Caco-2 (cell line): ENCODE results near the gene MYO5C. TPM values are rescaled to one million over a fixed set of nuclear protein-coding genes. Genes with fewer than 3 reads are reported as not detected.

Experiments used
- BruUV-seq: library from RNA; stranded (reverse); fragments of 400-500 nt; replicated peaks from 2 replicates; lab custom pipeline; 2021; lab: Mats Ljungman, UMichigan
- CTCF ChIA-PET: fragments of 300-600 bp; sonication (Branson Sonifier 250); formaldehyde crosslinking; loops from one replicate; lab custom pipeline; 2022; ENCODE audit warnings: antibody characterized with exemption; lab: Charles Lee
- POLR2A ChIA-PET: fragments of 300-600 bp; sonication (Branson Sonifier 250); formaldehyde crosslinking; loops from one replicate; lab custom pipeline; 2022; ENCODE audit warnings: antibody characterized with exemption; lab: Charles Lee
- DNase-seq, 2 experiments: peaks; one replicate each; pipeline versions ENCODE4 v3.0.0 to v3.0.0-alpha.2; 2020 to 2022
- H3K27me3 ChIP-seq: replicated peaks from 2 replicates; pipeline ENCODE4 v1.6.0; 2011; ENCODE audit warnings: low read length; ENCODE audit not compliant: control insufficient read depth, insufficient read depth
- H3K36me3 ChIP-seq: 2 replicates; pipeline ENCODE4 v1.5.1; 2011; ENCODE audit warnings: low read length; ENCODE audit not compliant: control insufficient read depth, insufficient read depth
- H3K4me1 ChIP-seq: fragments of 250-450 bp; sonication (Bioruptor Pico); 2 replicates; pipeline ENCODE4 v1.5.1; 2020; ENCODE audit warnings: mild to moderate bottlenecking
- H3K4me3 ChIP-seq: 2 replicates; pipeline ENCODE4 v1.5.1; 2011; ENCODE audit warnings: low read depth, mild to moderate bottlenecking, control low read depth, low read length
- H3K9me3 ChIP-seq: fragments of 250-450 bp; sonication (Bioruptor Pico); 2 replicates; pipeline ENCODE4 v1.5.1; 2020; ENCODE audit warnings: mild to moderate bottlenecking, moderate library complexity
- H3K27ac Mint-ChIP-seq: one replicate; pipeline ENCODE4 v1.8.0; 2022; ENCODE audit warnings: mixed read lengths; ENCODE audit not compliant: unreplicated experiment
- H3K27me3 Mint-ChIP-seq: one replicate; pipeline ENCODE4 v1.8.0; 2022; ENCODE audit warnings: mixed read lengths; ENCODE audit not compliant: insufficient read depth, unreplicated experiment
- H3K36me3 Mint-ChIP-seq: one replicate; pipeline ENCODE4 v1.8.0; 2022; ENCODE audit warnings: mild to moderate bottlenecking, mixed read lengths; ENCODE audit not compliant: insufficient read depth, unreplicated experiment
- H3K4me1 Mint-ChIP-seq: one replicate; pipeline ENCODE4 v1.8.0; 2022; ENCODE audit warnings: low read depth, mixed read lengths; ENCODE audit not compliant: unreplicated experiment
- H3K4me3 Mint-ChIP-seq: one replicate; pipeline ENCODE4 v1.8.0; 2022; ENCODE audit warnings: mild to moderate bottlenecking, moderate library complexity, mixed read lengths; ENCODE audit not compliant: unreplicated experiment
- H3K9me3 Mint-ChIP-seq: one replicate; pipeline ENCODE4 v1.8.0; 2022; ENCODE audit warnings: mixed read lengths; ENCODE audit not compliant: unreplicated experiment
- intact Hi-C: fragments of 100-400 bp; cut with micrococcal nuclease; formaldehyde crosslinking; loops from one replicate; pipeline ENCODE4 v1.10.0; 2022; ENCODE audit not compliant: unreplicated experiment
- microRNA-seq: library from miRNA; unstranded; fragments of <30 nt; microRNA quantifications from one replicate; pipeline ENCODE4 v1.2.0, GENCODE V29; 2022
- total RNA-seq: library from RNA; stranded (reverse); gene quantifications from 2 replicates; pipeline ENCODE4 v1.2.3, GENCODE V29; 2022
- TF ChIP-seq, protein P1 (sequence below), 2 experiments: fragments of 200-600 bp in 1 of 2; IDR thresholded peaks; 1 replicate in 1 of 2; 2 replicates in 1 of 2; pipeline versions ENCODE4 v1.5.1 to v1.8.0; 2011 to 2022; ENCODE audit warnings: antibody characterized with exemption in 1 of 2, control low read depth in 1 of 2, inconsistent platforms in 1 of 2, low read depth in 1 of 2, low read length in 1 of 2, mild to moderate bottlenecking in 1 of 2, moderate library complexity in 1 of 2; ENCODE audit not compliant: insufficient read depth in 1 of 2, severe bottlenecking in 1 of 2, unreplicated experiment in 1 of 2

MYO5C gene
- total RNA-seq, 1 experiment from 2014 or later, result 33.5 TPM

DNA sequence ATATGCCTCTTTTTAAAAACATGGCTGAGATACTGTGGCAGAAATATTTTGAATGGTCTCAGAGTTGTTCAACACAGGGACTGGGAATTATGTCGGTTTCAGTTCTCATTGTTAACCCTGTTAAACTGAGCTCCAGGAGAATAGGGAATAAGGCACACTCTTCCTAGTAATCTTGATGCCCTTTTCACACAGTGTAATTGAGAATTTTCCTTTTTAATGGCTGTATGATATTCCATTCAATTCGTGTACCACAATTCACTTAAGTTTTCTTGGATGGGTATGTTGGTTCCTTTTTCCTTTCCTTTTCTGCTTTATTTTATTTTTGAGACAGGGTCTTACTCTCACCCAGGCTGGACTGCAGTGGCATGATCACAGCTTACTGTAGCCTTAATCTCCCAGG, 149.3 kb downstream of the MYO5C start:
- H3K36me3 ChIP-seq, result no peaks in the 10 kb centered on the region
- Mint-ChIP-seq H3K27me3 (no peaks in the 10 kb centered on the region), H3K9me3 (no peaks in the 10 kb centered on the region), H3K36me3 (peaks cover 7% of the 10 kb centered on the region), H3K4me3 (no peak overlapping the region), H3K4me1 (no peaks in the 10 kb centered on the region), H3K27ac (no peak overlapping the region)
- CTCF ChIA-PET, result no interaction called here
- POLR2A ChIA-PET, result no interaction called here
- no peak for DNase-seq
- peaks cover 4% of the 10 kb centered on the region; the same call in 1 of the 2 replicates for H3K9me3 ChIP-seq
- intact Hi-C loops, result no loop called here
- no peak overlapping the region for H3K4me3 ChIP-seq
- TF ChIP-seq, protein P1, sequence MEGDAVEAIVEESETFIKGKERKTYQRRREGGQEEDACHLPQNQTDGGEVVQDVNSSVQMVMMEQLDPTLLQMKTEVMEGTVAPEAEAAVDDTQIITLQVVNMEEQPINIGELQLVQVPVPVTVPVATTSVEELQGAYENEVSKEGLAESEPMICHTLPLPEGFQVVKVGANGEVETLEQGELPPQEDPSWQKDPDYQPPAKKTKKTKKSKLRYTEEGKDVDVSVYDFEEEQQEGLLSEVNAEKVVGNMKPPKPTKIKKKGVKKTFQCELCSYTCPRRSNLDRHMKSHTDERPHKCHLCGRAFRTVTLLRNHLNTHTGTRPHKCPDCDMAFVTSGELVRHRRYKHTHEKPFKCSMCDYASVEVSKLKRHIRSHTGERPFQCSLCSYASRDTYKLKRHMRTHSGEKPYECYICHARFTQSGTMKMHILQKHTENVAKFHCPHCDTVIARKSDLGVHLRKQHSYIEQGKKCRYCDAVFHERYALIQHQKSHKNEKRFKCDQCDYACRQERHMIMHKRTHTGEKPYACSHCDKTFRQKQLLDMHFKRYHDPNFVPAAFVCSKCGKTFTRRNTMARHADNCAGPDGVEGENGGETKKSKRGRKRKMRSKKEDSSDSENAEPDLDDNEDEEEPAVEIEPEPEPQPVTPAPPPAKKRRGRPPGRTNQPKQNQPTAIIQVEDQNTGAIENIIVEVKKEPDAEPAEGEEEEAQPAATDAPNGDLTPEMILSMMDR (IDR thresholded peaks at IDR 0.05; ENCODE audit: insufficient read depth in 1 of 2, low read depth in 1 of 2, low read length in 1 of 2, severe bottlenecking in 1 of 2, unreplicated experiment in 1 of 2), result no peak
- BruUV-seq, result no TSS peak
- no peaks in the 10 kb centered on the region for H3K4me1 ChIP-seq
- no peaks in the 10 kb centered on the region for H3K27me3 ChIP-seq

DNA sequence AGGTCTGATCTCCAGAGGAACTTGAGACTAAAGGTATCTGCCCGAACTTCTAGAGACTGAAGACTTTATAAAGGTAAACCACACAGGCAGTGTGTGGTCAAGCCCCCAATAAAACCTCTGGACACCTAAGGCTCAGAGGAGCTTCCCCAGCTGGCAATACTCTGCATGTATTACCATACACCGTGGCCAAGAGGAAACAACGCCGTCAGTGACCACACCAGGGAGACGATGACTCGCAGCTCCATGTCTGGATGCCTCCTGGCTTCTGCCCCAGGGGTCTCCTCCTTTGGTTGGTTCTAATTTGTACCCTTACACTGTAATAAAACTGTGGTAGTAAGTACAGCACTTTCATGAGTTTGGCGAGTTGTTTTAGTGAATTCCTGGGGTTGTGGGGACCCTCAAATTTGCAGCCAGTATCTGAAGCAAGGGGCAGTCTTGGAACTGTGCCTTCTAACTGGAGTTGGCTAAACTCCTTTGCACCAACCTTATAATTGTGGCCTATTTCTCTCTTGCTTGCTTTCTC, 150.9 kb downstream of the MYO5C start:
- no peaks in the 10 kb centered on the region for H3K4me1 ChIP-seq
- Mint-ChIP-seq H3K27ac (no peak overlapping the region), H3K36me3 (peaks cover 7% of the 10 kb centered on the region), H3K4me1 (no peaks in the 10 kb centered on the region), H3K9me3 (no peaks in the 10 kb centered on the region), H3K27me3 (no peaks in the 10 kb centered on the region), H3K4me3 (no peak overlapping the region)
- no peaks in the 10 kb centered on the region for H3K36me3 ChIP-seq
- intact Hi-C loops, result no loop called here
- TF ChIP-seq, protein P1 (IDR thresholded peaks at IDR 0.05; ENCODE audit: insufficient read depth in 1 of 2, low read depth in 1 of 2, low read length in 1 of 2, severe bottlenecking in 1 of 2, unreplicated experiment in 1 of 2), result no peak
- CTCF ChIA-PET, result no interaction called here
- H3K9me3 ChIP-seq, result peaks cover 4% of the 10 kb centered on the region; the same call in 1 of the 2 replicates
- no TSS peak for BruUV-seq
- DNase-seq, result no peak
- POLR2A ChIA-PET, result no interaction called here
- H3K27me3 ChIP-seq, result no peaks in the 10 kb centered on the region
- no peak overlapping the region for H3K4me3 ChIP-seq

DNA sequence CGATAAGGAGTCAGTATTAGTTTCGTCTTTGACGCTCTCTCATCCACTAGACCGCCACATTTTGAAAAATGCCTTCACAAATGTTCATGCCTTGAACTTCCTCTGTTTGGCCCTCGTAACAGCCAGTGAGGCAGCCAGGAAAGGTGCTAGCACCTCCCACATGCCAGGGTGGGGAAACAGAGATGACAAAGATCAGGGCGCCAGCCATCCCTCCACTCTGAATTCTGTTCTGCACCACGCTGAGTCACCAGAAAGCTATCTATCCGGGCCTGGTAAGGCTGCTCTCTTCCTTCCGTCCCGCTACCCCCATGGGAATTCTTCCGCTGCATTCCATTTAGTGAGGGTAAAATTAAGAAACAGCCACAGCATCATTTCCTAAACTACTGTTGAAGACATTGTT, 151.7 kb downstream of the MYO5C start:
- intact Hi-C loops, result no loop called here
- Mint-ChIP-seq H3K9me3 (no peaks in the 10 kb centered on the region), H3K36me3 (peaks cover 7% of the 10 kb centered on the region), H3K4me3 (no peak overlapping the region), H3K27ac (no peak overlapping the region), H3K27me3 (no peaks in the 10 kb centered on the region), H3K4me1 (no peaks in the 10 kb centered on the region)
- TF ChIP-seq, protein P1 (IDR thresholded peaks at IDR 0.05; ENCODE audit: insufficient read depth in 1 of 2, low read depth in 1 of 2, low read length in 1 of 2, severe bottlenecking in 1 of 2, unreplicated experiment in 1 of 2), result no peak
- H3K27me3 ChIP-seq, result no peaks in the 10 kb centered on the region
- H3K4me1 ChIP-seq, result no peaks in the 10 kb centered on the region
- CTCF ChIA-PET, result no interaction called here
- no peak overlapping the region for H3K4me3 ChIP-seq
- peaks cover 4% of the 10 kb centered on the region; the same call in 1 of the 2 replicates for H3K9me3 ChIP-seq
- POLR2A ChIA-PET, result no interaction called here
- no peak for DNase-seq
- H3K36me3 ChIP-seq, result no peaks in the 10 kb centered on the region
- BruUV-seq, result no TSS peak

Small RNA genes lying within 50 kb of the gene (microRNA-seq; reads per million reads assigned to microRNA genes)
- 6.7 reads per million, percentile 40 among the genes with 10 or more reads in this experiment for gene MIR1266

Other genes with a start within 250 kb of the MYO5C start
- 4.3 and 6.5 TPM in 2 replicates for gene BCL2L10, start 183.0 kb downstream of the MYO5C start, total RNA-seq
- gene GNB5, start 104.4 kb downstream of the MYO5C start, total RNA-seq, result 19.8 and 23.2 TPM in 2 replicates
- 8.2 and 9.9 TPM in 2 replicates for gene MYO5A, start 233.1 kb upstream of the MYO5C start, total RNA-seq